Kidney (tissue), 14 donors: Measurements from ENCODE around the gene TBC1D24. TPM values are rescaled to one million over a fixed set of nuclear protein-coding genes. Genes with fewer than 3 reads are reported as not detected.

Source experiments
- DNase-seq, 5 donors: peaks; one replicate each; pipeline ENCODE4 v3.0.0-alpha.2; 2013 to 2020
- FAIRE-seq: peaks from 2 replicates; lab custom pipeline; 2012; peaks lifted over from hg19 to GRCh38; lab: Jason Lieb, UNC
- H3K27ac ChIP-seq, 2 donors: one replicate each; pipeline ENCODE4 v1.7.0; 2013; ENCODE audit warnings: low read depth in 2 of 2, low read length in 2 of 2, inconsistent platforms in 1 of 2
- H3K27me3 ChIP-seq: one replicate; pipeline ENCODE4 v1.7.1; 2013; ENCODE audit warnings: low read length, inconsistent platforms; ENCODE audit not compliant: control insufficient read depth, insufficient read depth
- H3K36me3 ChIP-seq, 3 donors: one replicate each; pipeline versions ENCODE4 v1.7.0 to v1.7.1; 2013; ENCODE audit warnings: low read length in 3 of 3, control low read depth in 1 of 3, inconsistent platforms in 1 of 3; ENCODE audit not compliant: insufficient read depth in 3 of 3, control insufficient read depth in 2 of 3
- H3K4me1 ChIP-seq, 3 donors: one replicate each; pipeline versions ENCODE4 v1.7.0 to v1.7.1; 2013; ENCODE audit warnings: low read length in 3 of 3, inconsistent platforms in 1 of 3, low read depth in 1 of 3; ENCODE audit not compliant: control insufficient read depth in 2 of 3, insufficient read depth in 2 of 3
- H3K4me3 ChIP-seq, 3 donors: one replicate each; pipeline versions ENCODE4 v1.7.0 to v1.8.1; 2013; ENCODE audit warnings: low read length in 3 of 3, control low read depth in 1 of 3, inconsistent platforms in 1 of 3
- H3K9ac ChIP-seq, 3 donors: one replicate each; pipeline versions ENCODE4 v1.7.0 to v1.7.1; 2013; ENCODE audit warnings: low read length in 3 of 3, control low read depth in 1 of 3, inconsistent platforms in 1 of 3
- H3K9me3 ChIP-seq, 3 donors: one replicate each; pipeline versions ENCODE4 v1.7.0 to v1.7.1; 2013; ENCODE audit warnings: low read length in 3 of 3, control low read depth in 1 of 3, inconsistent platforms in 1 of 3; ENCODE audit not compliant: control insufficient read depth in 2 of 3, insufficient read depth in 1 of 3
- CTCF ChIP-seq: IDR thresholded peaks from 3 replicates; pipeline ENCODE4 v1.5.1; 2012; ENCODE audit warnings: mild to moderate bottlenecking, moderate library complexity, borderline replicate concordance; ENCODE audit not compliant: insufficient read depth; ENCODE audit errors: extremely low read depth
- intact Hi-C: fragments of 100-400 bp; cut with DNase I; formaldehyde crosslinking; loops from one replicate; pipeline ENCODE4 v1.11.1; 2022
- polyA plus RNA-seq: library from polyadenylated mRNA; stranded (reverse); fragments of 350-450 nt; fragmentation: Illumina TruSeq; extraction: RNeasy Lipid Tissue Mini Kit (QIAGEN cat#74804); gene quantifications from one replicate; pipeline ENCODE4 v1.2.3, GENCODE V29; 2014; ENCODE audit warnings: low read depth, low replicate concordance; ENCODE audit not compliant: insufficient read depth
- total RNA-seq: library from RNA; stranded (reverse); fragmentation: NEBNext Ultra II Directional; extraction: Animal tissue kit (Norgen Biotek cat#: 25700); gene quantifications from one replicate; pipeline ENCODE4 v1.2.1, GENCODE V29; 2021
- donor health status: control.
- donor health status: control.
- donor health status: control.
- donor health status: control.
- donor health status: control.
- donor health status: DM: yes; HTN: yes; CAD: no.
- donor health status: Normal renal cell carcinoma (clear cell type).

The TBC1D24 gene
- total and polyA plus RNA-seq, 2 donors from 2014 or later = 23.9 to 25.7 TPM

GRCh38 chr16:2468233-2468724 lies 6.6 kb upstream of the TBC1D24 start:
- peak in 3 of 5 donors; percentile 44 to 82 (median 64) for DNase-seq

DNA sequence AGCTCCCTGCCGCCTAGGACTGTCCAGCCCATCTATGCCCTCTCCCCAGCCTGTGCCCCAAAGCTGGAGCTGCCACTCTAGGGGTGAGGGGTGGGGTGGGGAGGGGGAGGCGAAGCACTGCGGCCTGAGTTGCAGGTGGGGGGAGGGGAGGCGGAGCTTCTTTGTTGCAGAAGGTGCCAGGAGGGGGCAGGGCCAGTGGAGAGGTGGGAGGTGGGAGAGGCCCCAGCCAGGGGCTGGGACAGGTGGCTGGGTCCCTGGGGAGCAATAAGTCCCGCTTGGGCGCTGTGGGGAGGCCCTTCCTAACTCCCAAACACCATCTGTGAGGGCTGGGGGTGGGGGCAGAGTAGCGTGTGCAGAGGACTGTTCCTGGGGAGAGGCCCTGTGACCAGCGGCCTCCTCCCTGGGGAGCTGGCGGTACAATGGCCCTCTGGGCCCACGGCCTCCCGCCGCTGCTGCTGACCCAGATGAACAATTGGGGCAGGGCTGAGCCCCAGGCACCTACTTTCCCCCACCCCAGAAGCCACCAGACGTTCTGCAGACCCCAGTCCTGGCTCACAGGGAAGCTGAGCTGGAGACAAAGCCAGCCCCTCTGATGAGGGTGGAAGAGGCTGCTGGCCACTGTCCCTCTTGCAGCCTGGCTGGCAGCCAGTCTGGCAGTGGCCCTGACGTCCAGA lies 6.1 kb upstream of the TBC1D24 start:
- peak in 4 of 5 donors; percentile 58 to 87 (median 68) for DNase-seq
- FAIRE-seq = no peak
- no peak overlapping the region for H3K4me3 ChIP-seq
- no peak overlapping the region for H3K9ac ChIP-seq
- no peak for TF ChIP-seq CTCF
- H3K4me1 ChIP-seq = peaks cover 0 to 24% (median 0%) of the 10 kb centered on the region in 3 donors
- H3K27me3 ChIP-seq = no peaks in the 10 kb centered on the region
- intact Hi-C loops = no loop called here
- H3K9me3 ChIP-seq = no peaks in the 10 kb centered on the region
- H3K27ac ChIP-seq = no peak overlapping the region
- no peaks in the 10 kb centered on the region for H3K36me3 ChIP-seq

More at GRCh38 chr16:2468233-2468724, 6.6 kb upstream of the TBC1D24 start:
- Histone ChIP-seq H3K27me3 (no peaks in the 10 kb centered on the region), H3K4me3 (peak overlapping the region in 1 of 3 donors; percentile 43), H3K36me3 (no peaks in the 10 kb centered on the region), H3K9me3 (no peaks in the 10 kb centered on the region), H3K4me1 (peaks cover 0 to 21% (median 0%) of the 10 kb centered on the region in 3 donors), H3K9ac (no peak overlapping the region), H3K27ac (no peak overlapping the region)
- intact Hi-C loops = no loop called here
- TF ChIP-seq CTCF = no peak
- no peak for FAIRE-seq

- FAIRE-seq = no peak
- H3K27me3 ChIP-seq = no peaks in the 10 kb centered on the region
Observed at GRCh38 chr16:2469399-2470233, 5.3 kb upstream of the TBC1D24 start.

More at GRCh38 chr16:2469399-2470233, 5.3 kb upstream of the TBC1D24 start:
- Histone ChIP-seq H3K9me3 (no peaks in the 10 kb centered on the region), H3K36me3 (no peaks in the 10 kb centered on the region), H3K9ac (no peak overlapping the region), H3K4me1 (peaks cover 0 to 30% (median 0%) of the 10 kb centered on the region in 3 donors), H3K27ac (no peak overlapping the region), H3K4me3 (no peak overlapping the region)
- no peak for TF ChIP-seq CTCF
- DNase-seq = peak in 1 of 5 donors; percentile 65
- intact Hi-C loops = no loop called here
